ENCODE measurements around the gene ERBB4. TPM values are rescaled to one million over a fixed set of nuclear protein-coding genes. Genes with fewer than 3 reads are reported as not detected.

ERBB4 gene
- total RNA-seq, 1 experiment from 2014 or later, result 0.04 TPM

DNA sequence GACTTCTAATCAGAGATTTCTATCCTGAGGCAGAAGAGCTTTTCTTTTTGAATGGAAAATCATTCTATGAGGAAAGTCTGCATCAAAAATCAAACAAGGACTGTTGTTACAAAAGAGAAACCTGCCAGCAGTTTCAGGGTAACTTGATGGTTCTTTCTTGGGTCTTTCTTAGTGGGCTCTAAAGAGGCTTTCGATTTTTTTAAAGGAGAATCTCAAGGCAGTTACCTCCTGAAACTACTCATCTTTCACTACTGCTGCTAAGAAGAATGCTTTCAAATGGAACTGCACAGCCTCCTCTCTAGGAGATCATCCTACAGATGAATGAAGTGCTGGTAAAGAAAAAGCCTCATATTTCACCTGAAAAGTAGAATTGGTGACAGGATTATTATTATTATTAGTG, 272.3 kb downstream of the ERBB4 start:
- H4K20me1 ChIP-seq (ENCODE audit: control insufficient read depth, insufficient read depth, insufficient read length), result no peaks in the 10 kb centered on the region
- WGBS (ENCODE audit: extremely low coverage, insufficient read length, low lambda C conversion rate), result no CpG with 5 or more reads among the region's 1 CpG
- no peak overlapping the region for H2BK120ac ChIP-seq (ENCODE audit: low read depth, low read length, poor library complexity, severe bottlenecking)
- DNase-seq, result no peak
- no peaks in the 10 kb centered on the region for H3K79me1 ChIP-seq (ENCODE audit: insufficient read depth, low read depth, low read length, poor library complexity, severe bottlenecking)
- no peaks in the 10 kb centered on the region for H3K9me3 ChIP-seq (ENCODE audit: control insufficient read depth, low read depth, low read length)
- H2BK5ac ChIP-seq (ENCODE audit: insufficient read length, low read length), result no peak overlapping the region
- H2AK5ac ChIP-seq (ENCODE audit: insufficient read length, low read length), result no peak overlapping the region
- H3K79me2 ChIP-seq (ENCODE audit: insufficient read depth, low read length), result no peaks in the 10 kb centered on the region
- no peak overlapping the region for H3K4ac ChIP-seq (ENCODE audit: low read depth, low read length)
- no peak overlapping the region for H3K27ac ChIP-seq (ENCODE audit: insufficient read length, low read depth, low read length)
- H2BK15ac ChIP-seq (ENCODE audit: low read depth, low read length), result no peak overlapping the region
- H3K4me2 ChIP-seq (ENCODE audit: insufficient read depth, insufficient read length, low read length), result no peak overlapping the region
- no peaks in the 10 kb centered on the region for H3K23me2 ChIP-seq (ENCODE audit: insufficient read length, low read depth, low read length, poor library complexity, severe bottlenecking)
- no peak overlapping the region for H3K14ac ChIP-seq (ENCODE audit: insufficient read depth, low read length)
- no peaks in the 10 kb centered on the region for H3K27me3 Mint-ChIP-seq (ENCODE audit: low read depth)
- H3K23ac ChIP-seq (ENCODE audit: insufficient read length, low read depth, low read length), result no peak overlapping the region
- no peak overlapping the region for H2AFZ ChIP-seq (ENCODE audit: low read length)
- no peak overlapping the region for H4K5ac ChIP-seq (ENCODE audit: insufficient read length, low read depth, low read length)
- H2BK20ac ChIP-seq (ENCODE audit: low read depth, low read length, poor library complexity, severe bottlenecking), result no peak overlapping the region
- H3K27ac Mint-ChIP-seq, result no peak overlapping the region
- no peak overlapping the region for H3K18ac ChIP-seq (ENCODE audit: insufficient read length, low read depth, low read length)
- no peak overlapping the region for H3K9ac ChIP-seq (ENCODE audit: extremely low read depth, insufficient read length, low read length)
- H2BK12ac ChIP-seq (ENCODE audit: insufficient read length, low read depth, low read length), result no peak overlapping the region
- H3K36me3 Mint-ChIP-seq (ENCODE audit: insufficient read depth in 1 of 3, low read depth in 3 of 3), result no peaks in the 10 kb centered on the region
- no peak overlapping the region for H4K8ac ChIP-seq (replicated peaks; ENCODE audit: insufficient read length, low read depth, low read length)
- H3T11ph ChIP-seq (ENCODE audit: low read length), result no peak overlapping the region
- no peak overlapping the region for H4K91ac ChIP-seq (ENCODE audit: insufficient read length, low read depth, low read length)
- H3K56ac ChIP-seq (ENCODE audit: insufficient read length, low read depth, low read length), result no peak overlapping the region
- H3K4me1 ChIP-seq (ENCODE audit: insufficient read depth, low read length), result no peaks in the 10 kb centered on the region
- TF ChIP-seq, protein P1, sequence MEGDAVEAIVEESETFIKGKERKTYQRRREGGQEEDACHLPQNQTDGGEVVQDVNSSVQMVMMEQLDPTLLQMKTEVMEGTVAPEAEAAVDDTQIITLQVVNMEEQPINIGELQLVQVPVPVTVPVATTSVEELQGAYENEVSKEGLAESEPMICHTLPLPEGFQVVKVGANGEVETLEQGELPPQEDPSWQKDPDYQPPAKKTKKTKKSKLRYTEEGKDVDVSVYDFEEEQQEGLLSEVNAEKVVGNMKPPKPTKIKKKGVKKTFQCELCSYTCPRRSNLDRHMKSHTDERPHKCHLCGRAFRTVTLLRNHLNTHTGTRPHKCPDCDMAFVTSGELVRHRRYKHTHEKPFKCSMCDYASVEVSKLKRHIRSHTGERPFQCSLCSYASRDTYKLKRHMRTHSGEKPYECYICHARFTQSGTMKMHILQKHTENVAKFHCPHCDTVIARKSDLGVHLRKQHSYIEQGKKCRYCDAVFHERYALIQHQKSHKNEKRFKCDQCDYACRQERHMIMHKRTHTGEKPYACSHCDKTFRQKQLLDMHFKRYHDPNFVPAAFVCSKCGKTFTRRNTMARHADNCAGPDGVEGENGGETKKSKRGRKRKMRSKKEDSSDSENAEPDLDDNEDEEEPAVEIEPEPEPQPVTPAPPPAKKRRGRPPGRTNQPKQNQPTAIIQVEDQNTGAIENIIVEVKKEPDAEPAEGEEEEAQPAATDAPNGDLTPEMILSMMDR (conservative IDR thresholded peaks at IDR 0.05), result no peak
- no peaks in the 10 kb centered on the region for H3K4me1 Mint-ChIP-seq
- no peaks in the 10 kb centered on the region for H3K9me3 Mint-ChIP-seq
- H3K27me3 ChIP-seq (ENCODE audit: insufficient read depth, low read length), result no peaks in the 10 kb centered on the region; the same call in 1 of the 2 replicates
- no peak overlapping the region for H3K4me3 Mint-ChIP-seq

Measured in H9 (cell line).